HG03060 (cell line): ENCODE measurements around the gene RNF215.
"Not testable (repeated sequence)": the region's sequence is repeated elsewhere in the genome, so short reads cannot be mapped to it uniquely, and the experiment has no call there.

Experiments
- ATAC-seq: cut with Tn5 transposase; IDR thresholded peaks from one replicate; pipeline ENCODE4 v1.9.1; 2021; ENCODE audit warnings: low read depth, moderate number of reproducible peaks; ENCODE audit not compliant: unreplicated experiment

RNF215 gene

GRCh38 chr22:30365891-30366290, 21.3 kb downstream of the RNF215 start:
- no peak for ATAC-seq

DNA sequence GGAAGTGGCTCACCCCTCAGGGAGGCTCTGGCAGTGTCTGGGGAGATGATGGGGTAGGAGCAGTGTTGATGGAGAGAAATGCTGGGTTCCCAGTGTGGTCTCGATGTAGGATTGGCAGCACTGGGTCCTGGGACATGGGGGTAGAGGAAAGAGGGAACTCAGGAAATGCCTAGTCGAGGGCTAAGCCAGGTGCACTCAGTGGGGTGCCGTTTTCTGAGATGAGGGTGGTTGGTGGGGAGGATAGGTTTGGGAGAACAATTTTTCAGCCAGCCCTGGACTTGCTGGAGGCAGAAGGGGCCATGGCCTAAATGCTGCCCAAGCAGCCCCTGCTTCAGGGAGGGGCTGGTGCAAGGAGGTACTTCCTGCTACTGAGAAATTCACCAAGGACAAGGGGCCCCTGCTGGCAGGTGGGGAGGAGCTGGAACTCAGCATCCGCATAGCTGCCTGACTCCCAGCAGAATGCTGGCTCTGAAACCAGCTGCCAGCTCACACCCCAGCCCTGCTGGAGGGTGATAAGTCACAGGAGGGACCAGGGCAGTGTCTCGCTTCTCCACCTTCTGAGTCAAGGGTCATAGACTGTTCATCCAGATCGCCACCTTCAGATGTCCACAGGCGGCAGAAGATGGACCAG, 24.4 kb downstream of the RNF215 start:
- ATAC-seq, result no peak

DNA sequence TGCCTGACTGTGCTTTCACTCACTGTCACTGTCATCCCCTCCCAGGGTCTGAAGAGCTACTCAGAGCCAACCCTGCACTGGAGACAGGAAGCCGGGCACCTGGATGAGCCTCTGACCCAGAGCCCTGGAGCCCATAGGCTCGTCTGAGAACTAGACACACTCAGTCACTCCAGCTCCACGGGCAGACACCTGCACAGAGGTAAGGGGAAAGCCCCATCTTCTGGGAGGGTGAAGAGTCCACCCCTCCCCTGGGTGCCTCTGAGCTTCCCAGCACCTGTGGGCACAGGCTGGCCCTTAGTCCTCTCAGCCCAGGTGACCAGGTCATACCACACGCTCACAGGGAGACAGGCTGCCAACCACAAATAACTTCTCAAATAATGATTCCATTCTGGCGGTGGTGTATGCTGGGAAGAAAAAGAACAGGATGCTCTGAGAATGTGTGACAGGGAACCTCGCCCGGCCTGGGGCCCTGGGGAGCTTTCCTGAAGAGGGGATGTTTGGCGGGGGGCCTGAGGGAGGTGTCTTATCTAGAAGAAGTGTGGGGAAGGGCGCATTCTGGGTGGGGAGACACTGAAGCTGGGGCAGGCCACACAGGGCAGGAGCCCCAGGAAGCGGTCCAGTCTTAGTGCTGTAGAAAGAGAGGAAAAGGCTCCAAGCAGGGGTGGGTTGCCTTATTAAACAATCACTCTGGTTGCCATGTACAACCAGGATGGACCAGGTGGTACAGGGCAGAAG, 25.1 kb downstream of the RNF215 start:
- no peak for ATAC-seq

DNA sequence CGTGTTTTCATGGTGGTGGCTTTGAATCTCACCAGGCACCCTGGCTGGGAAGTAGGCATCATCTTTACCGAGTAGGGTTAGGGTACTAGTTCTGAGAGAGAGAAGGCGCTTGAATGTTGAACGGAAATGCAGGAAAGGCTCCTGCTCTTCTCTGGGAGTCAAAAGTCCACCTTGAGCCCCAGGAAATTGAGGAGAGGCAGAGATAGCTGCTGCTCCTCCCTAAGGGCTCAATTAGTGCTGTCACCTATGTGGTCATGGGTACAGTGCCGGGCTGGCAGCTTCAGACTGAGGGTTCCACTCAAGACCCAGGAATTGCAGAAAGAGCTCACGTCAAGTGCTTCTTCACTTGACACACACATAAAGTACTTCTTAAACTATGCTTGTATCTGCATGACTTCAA, 28.7 kb downstream of the RNF215 start:
- no peak for ATAC-seq

- no peak for ATAC-seq
Measured at GRCh38 chr22:30357650-30358215, 29.5 kb downstream of the RNF215 start.

GRCh38 chr22:30357236-30357570, 30.0 kb downstream of the RNF215 start:
- no peak for ATAC-seq

DNA sequence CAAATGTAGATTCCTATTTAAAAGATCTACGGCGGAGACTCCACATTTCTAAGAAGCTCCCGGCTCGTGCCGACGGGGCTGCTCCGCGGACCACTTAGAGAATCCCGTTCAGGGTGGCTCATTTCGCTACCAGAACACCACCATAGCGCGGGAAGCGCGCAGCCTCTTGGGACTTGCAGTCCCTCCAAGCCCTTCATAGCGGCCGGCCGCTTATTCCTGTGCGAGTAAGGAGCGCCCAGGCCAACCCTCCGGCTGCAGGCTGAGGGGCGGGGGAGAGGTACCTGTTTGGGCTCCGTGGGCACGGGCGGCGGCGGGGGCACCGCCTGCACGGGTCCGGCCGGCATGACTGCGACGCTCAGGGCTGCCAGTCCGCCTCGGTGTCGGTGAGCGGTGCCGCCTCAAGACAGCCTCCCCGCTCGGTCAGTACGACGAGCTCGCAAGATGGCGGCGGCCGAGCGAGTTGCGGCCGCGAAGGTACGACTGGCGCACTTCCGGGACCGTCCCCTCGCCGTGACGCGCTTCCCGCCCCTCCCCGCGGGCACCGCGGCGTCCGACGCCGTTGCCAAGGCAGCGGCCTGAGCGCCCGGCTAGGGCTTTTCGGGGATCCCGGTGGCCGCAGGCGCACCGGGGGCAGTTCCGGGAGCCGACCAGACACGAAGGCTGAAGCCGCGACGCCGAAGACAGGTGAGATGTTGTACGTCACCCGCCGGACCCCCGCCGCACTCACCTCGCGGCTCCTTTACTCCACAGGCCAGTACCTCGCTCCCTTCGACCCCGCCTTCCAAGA, 30.6 kb downstream of the RNF215 start, which contains the start of the genes CCDC157 and SF3A1:
TSS of gene CCDC157 (plus strand) at position 559 of the 787 bp plus-strand sequence. CDS start 8,994 bp downstream, outside the sequence.
TSS of gene SF3A1 (minus strand) at position 446 of the 787 bp plus-strand sequence. CDS start at position 344, 102 bp downstream.
- peak; percentile 63 for ATAC-seq

DNA sequence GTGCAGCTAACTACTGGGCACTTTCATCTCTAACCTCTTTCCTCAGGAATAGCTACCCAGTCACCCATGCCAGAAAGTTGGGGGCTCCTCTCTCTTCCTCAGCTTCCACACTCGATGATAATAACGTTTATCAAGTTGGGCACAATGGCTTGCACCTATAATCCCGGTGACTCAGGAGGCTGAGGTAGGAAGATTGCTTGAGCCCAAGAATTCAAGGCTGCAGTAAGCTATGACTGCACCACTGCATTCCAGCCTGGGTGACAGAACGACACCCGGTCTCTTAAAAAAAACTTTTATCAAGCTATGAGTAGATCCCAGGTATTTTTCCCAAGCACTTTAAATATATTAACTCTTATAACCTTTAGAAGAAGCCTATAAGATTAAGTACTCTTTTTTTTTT, 32.6 kb downstream of the RNF215 start:
- ATAC-seq, result no peak

GRCh38 chr22:30351226-30351625, 36.0 kb downstream of the RNF215 start:
- no peak for ATAC-seq

- ATAC-seq, result no peak
Measured at GRCh38 chr22:30348809-30349208, 38.4 kb downstream of the RNF215 start.

GRCh38 chr22:30348404-30348803, 38.8 kb downstream of the RNF215 start:
- ATAC-seq, result no peak

DNA sequence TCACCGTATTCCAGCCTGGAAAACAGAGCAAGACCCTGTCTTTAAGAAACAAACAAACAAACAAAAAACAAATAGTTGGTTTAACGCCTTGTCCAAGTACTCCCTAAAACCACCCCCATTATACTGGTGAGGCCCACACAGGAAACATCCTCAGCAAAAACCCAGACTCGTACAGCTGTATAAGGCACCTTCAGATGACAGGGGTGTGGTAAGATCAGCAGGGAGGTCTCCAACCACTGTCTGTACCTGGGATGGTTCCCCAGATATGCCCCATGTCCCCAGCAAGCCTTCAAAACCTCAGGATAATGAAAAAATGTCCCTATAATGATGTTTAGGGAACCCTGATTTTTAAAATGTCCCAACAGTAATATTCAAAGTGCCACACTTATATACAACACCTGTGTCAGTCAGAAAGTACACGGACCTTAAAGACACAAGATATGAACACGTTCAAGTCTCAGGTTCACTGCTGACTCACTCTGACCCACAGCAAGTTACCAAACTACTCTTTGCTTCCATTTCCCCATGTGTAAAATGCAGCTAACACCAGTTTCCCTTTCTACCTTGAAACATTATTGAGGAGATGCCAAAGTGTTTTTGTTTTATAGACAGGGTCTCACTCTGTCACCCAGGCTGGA, 39.8 kb downstream of the RNF215 start:
- ATAC-seq, result no peak

GRCh38 chr22:30344447-30345200, 42.6 kb downstream of the RNF215 start:
- no peak for ATAC-seq

- no peak for ATAC-seq
Measured at GRCh38 chr22:30340911-30341685, 46.1 kb downstream of the RNF215 start.

- ATAC-seq, result no peak
Measured at GRCh38 chr22:30338802-30339201, 48.4 kb downstream of the RNF215 start.

DNA sequence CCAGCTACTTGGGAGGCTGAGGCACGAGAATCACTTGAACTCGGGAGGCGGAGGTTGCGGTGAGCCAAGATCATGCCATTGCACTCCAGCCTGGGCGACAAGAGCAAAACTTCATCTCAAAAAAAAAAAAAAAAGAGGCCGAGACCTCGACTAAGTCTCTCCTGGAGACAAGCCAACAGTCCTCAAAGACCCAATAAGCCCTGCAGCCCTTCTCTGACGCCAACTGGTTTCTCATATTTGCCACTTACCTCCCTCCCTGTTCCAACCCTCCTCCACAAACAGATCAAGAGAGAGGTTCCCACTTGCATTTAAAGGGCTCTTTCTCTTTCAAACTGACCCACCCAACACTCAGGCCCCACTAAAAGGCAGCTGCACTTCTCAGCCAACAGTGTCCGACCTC, 48.9 kb downstream of the RNF215 start:
- ATAC-seq, result not testable (repeated sequence)

- no peak for ATAC-seq
Measured at GRCh38 chr22:30337461-30337778, 49.8 kb downstream of the RNF215 start.

GRCh38 chr22:30336752-30337460, 50.3 kb downstream of the RNF215 start:
- ATAC-seq, result no peak

- no peak for ATAC-seq
Measured at GRCh38 chr22:30335236-30335635, 52.0 kb downstream of the RNF215 start.
